Transverse colon (tissue), 4 donors: ENCODE data around the gene ATP6V0C. TPM values are rescaled to one million over a fixed set of nuclear protein-coding genes. Genes with fewer than 3 reads are reported as not detected.
"Not testable (repeated sequence)": the region's sequence is repeated elsewhere in the genome, so short reads cannot be mapped to it uniquely, and the experiment has no call there.

Experiments used
- DNase-seq: peaks from one replicate; pipeline ENCODE4 v3.0.0-alpha.2; 2019
- H3K27ac ChIP-seq, 4 donors: fragments of 200-600 bp; sonication (generic); 2 replicates each; pipeline ENCODE4 v1.5.1; 2016 to 2018; ENCODE audit warnings: inconsistent platforms in 4 of 4
- H3K27me3 ChIP-seq: fragments of 200-600 bp; sonication (generic); 2 replicates; pipeline ENCODE4 v1.5.1; 2017; ENCODE audit warnings: inconsistent platforms
- H3K36me3 ChIP-seq, 4 donors: fragments of 200-600 bp; sonication (generic); 2 replicates each; pipeline ENCODE4 v1.5.1; 2017 to 2019; ENCODE audit warnings: inconsistent platforms in 4 of 4
- H3K4me1 ChIP-seq, 4 donors: fragments of 200-600 bp; sonication (generic); 2 replicates each; pipeline ENCODE4 v1.5.1; 2017 to 2020; ENCODE audit warnings: inconsistent platforms in 4 of 4
- H3K4me3 ChIP-seq, 4 donors: fragments of 200-600 bp; sonication (generic); 1 replicate in 1 of 4; 2 replicates in 3 of 4; pipeline versions ENCODE4 v1.5.1 to v1.6.1; 2017 to 2019; ENCODE audit warnings: inconsistent platforms in 4 of 4
- H3K9me3 ChIP-seq, 2 donors: fragments of 200-600 bp; sonication (generic); 2 replicates each; pipeline ENCODE4 v1.5.1; 2017 to 2019; ENCODE audit warnings: inconsistent platforms in 2 of 2
- CTCF ChIP-seq, 5 experiments: fragments of 200-600 bp in 3 of 5; fragments of 450-650 bp in 2 of 5; sonication (generic) in 3 of 5; IDR thresholded peaks; 1 replicate in 2 of 5; 2 replicates in 3 of 5; pipeline ENCODE4 v1.5.1; 2016 to 2017; ENCODE audit warnings: antibody characterized with exemption in 5 of 5, inconsistent platforms in 3 of 5, mild to moderate bottlenecking in 2 of 5, moderate library complexity in 1 of 5
- EP300 ChIP-seq: sonication (generic); formaldehyde crosslinking; IDR thresholded peaks from one replicate; pipeline ENCODE4 v1.6.1; 2017; ENCODE audit warnings: antibody characterized with exemption, low read depth
- POLR2A ChIP-seq: fragments of 450-650 bp; IDR thresholded peaks from one replicate; pipeline ENCODE4 v1.6.1; 2016; ENCODE audit warnings: antibody characterized with exemption, mild to moderate bottlenecking, moderate library complexity
- POLR2AphosphoS5 ChIP-seq, 3 donors: sonication (generic); formaldehyde crosslinking; IDR thresholded peaks; one replicate each; pipeline ENCODE4 v1.6.1; 2016; ENCODE audit warnings: antibody characterized with exemption in 3 of 3
- WGBS, 2 donors: methylation state at CpG; one replicate each; pipeline ENCODE4 v1.1.5; 2018; ENCODE audit warnings: low coverage in 1 of 2; 5-methylcytosine and 5-hydroxymethylcytosine counted together
- in situ Hi-C, 4 donors: fragments of 200-750 bp; cut with MboI; loops; one replicate each; pipeline versions ENCODE4 v1.15.0 to v1.15.1; 2017; ENCODE audit warnings: low sequenced_read_pairs in 3 of 4, low pct_ligation_motif_present in 1 of 4, low pct_unique_long_range_greater_than_20kb in 1 of 4
- intact Hi-C: fragments of 100-400 bp; cut with DNase I; formaldehyde crosslinking; loops from one replicate; pipeline ENCODE4 v1.15.1; 2023; ENCODE audit warnings: low total_unique reads
- total RNA-seq, 4 donors: library from RNA; depleted of rRNA; stranded (reverse); fragments of >200 nt; gene quantifications; one replicate each; pipeline ENCODE4 v1.1.0, GENCODE V29; 2016

Gene ATP6V0C
- total RNA-seq, 4 donors from 2014 or later: 101 to 237 (median 135) TPM

DNA sequence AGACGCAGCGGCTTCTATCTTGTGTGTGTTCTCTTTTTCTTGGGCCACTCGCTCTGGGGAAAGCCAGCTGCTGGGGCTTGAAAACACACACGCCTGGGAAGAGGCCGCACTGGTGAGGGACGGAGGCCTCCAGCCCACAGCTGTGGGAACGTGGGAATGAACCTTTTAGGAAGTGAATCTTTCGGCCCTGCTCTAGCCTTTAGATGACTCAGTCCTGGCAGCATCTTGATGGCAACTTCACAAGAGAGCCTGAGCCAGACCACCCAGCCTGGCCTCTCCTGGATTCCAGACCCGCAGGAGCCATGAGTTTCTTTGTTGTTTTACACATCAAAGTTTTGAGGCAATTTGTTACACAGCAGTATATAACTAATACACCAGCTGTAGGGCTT, 21.9 kb downstream of the ATP6V0C start:
- Histone ChIP-seq H3K4me3 (no peak overlapping the region), H3K9me3 (no peaks in the 10 kb centered on the region), H3K27me3 (no peaks in the 10 kb centered on the region), H3K4me1 (peaks cover 22 to 52% (median 41%) of the 10 kb centered on the region in 4 donors), H3K36me3 (no peaks in the 10 kb centered on the region), H3K27ac (peak overlapping the region; percentile 91 to 93 (median 92))
- no peak for TF ChIP-seq EP300
- no peak for TF ChIP-seq POLR2A
- no peak for TF ChIP-seq POLR2AphosphoS5 (IDR thresholded peaks at IDR 0.05)
- TF ChIP-seq CTCF (IDR thresholded peaks at IDR 0.05): no peak
- intact Hi-C loops: no loop called here
- DNase-seq: no peak
- in situ Hi-C loops: no loop called here
- 69 to 81% methylated on average over 2 to 9 of the region's 9 CpGs for WGBS, 2 donors

- Histone ChIP-seq H3K9me3 (no peaks in the 10 kb centered on the region), H3K27me3 (no peaks in the 10 kb centered on the region), H3K36me3 (no peaks in the 10 kb centered on the region), H3K27ac (peak within 1 kb of the TSS; percentile 91 to 93 (median 92)), H3K4me3 (peak within 1 kb of the TSS; percentile 44 to 87 (median 68)), H3K4me1 (peaks cover 21 to 59% (median 48%) of the 10 kb centered on the region in 4 donors)
- TF ChIP-seq CTCF (IDR thresholded peaks at IDR 0.05): no peak
- no peak for TF ChIP-seq EP300
- peak; percentile 39 to 65 (median 42) for TF ChIP-seq POLR2AphosphoS5 (IDR thresholded peaks at IDR 0.05)
- TF ChIP-seq POLR2A: peak; percentile 67
- DNase-seq: peak; percentile 95
- in situ Hi-C loops (no loop called here), intact Hi-C loops (no loop called here)
- 0% methylated on average over 4 to 57 of the region's 126 CpGs for whole genome bisulfite sequencing, 2 donors
These were observed 24.0 kb downstream of the ATP6V0C start, which contains the start of gene PDPK1 for GRCh38 chr16:2537451-2538379. Gene PDPK1 (plus strand): TSS chr16:2538021. CDS start chr16:2538113, 92 bp downstream.

DNA sequence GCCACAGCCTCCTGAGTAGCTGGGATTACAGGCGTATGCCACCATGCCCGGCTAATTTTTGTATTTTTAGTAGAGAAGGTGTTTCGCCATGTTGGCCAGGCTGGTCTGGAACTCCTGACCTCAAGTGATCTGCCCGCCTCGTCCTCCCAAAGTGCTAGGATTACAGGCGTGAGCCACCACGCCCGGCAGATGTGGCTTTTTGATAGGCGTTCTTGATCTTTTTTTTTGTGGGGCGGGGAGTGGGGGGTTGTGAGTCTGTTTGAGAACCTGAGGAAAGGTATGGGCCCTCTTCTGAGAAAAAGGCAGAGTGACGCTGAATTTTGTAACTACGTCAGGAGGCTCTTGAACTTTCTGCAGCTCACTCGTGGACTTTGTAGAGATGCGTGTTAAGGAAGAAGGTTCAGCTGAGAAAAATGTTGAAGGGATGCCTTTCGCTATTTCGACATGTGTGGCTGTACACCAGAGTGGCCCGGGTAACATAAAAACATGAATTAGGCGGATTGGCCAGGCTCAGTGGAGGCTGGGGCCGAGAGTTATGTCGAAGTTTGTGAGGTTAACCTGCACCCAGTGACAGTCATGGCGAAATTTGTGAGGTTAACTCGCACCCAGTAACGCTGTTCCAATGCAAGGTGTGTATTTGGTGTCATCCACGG, 25.6 kb downstream of the ATP6V0C start:
- H3K4me1 ChIP-seq: peaks cover 21 to 50% (median 46%) of the 10 kb centered on the region in 4 donors
- H3K9me3 ChIP-seq, H3K27me3 ChIP-seq, DNase-seq, in situ Hi-C loops, intact Hi-C loops, H3K36me3 ChIP-seq: not testable (repeated sequence)
- 80 to 81% methylated on average over 13 to 24 of the region's 24 CpGs for WGBS, 2 donors
- peak overlapping the region in 3 of 4 donors; percentile 66 to 87 (median 70) for H3K4me3 ChIP-seq
- H3K27ac ChIP-seq: peak overlapping the region in 2 of 4 donors; percentile 6 to 21

GRCh38 chr16:2539845-2540458, 26.2 kb downstream of the ATP6V0C start:
- peaks cover 21 to 50% (median 46%) of the 10 kb centered on the region in 4 donors for H3K4me1 ChIP-seq
- WGBS, 2 donors: 43% methylated on average over 12 of the region's 14 CpGs; no CpG with 5 or more reads in 1 of the 2 donors
- intact Hi-C loops, H3K27ac ChIP-seq, DNase-seq, H3K9me3 ChIP-seq, H3K4me3 ChIP-seq, in situ Hi-C loops, H3K36me3 ChIP-seq, H3K27me3 ChIP-seq: not testable (repeated sequence)
- peak; percentile 16 to 45 (median 29) for TF ChIP-seq CTCF (IDR thresholded peaks at IDR 0.05)

DNA sequence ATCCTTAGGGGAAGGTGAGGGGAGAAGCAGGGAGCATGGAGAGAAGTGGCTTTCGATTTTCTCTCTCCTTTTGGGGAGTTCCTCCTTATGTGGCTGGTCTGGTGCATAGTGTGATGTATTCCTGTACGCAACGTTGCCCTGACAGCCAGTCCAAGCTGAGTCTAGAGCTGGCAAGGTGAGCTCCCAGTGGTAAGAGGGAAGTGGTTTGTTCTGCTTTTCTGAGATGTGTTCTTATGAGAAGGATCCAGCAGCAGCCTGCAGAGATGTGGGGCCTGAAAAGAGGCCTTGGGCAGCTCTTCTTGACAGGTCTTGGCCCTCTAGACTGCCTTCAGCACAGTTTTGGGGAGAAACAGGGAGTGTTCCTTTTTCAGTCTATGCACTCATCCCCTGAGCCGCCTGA, 27.2 kb downstream of the ATP6V0C start:
- H3K36me3 ChIP-seq, in situ Hi-C loops, DNase-seq, H3K4me3 ChIP-seq, intact Hi-C loops, H3K9me3 ChIP-seq, H3K27me3 ChIP-seq: not testable (repeated sequence)
- peaks cover 21 to 53% (median 47%) of the 10 kb centered on the region in 4 donors for H3K4me1 ChIP-seq
- 47% methylated on average over 4 of the region's 4 CpGs; no CpG with 5 or more reads in 1 of the 2 donors for WGBS, 2 donors
- H3K27ac ChIP-seq: peak overlapping the region in 2 of 4 donors; percentile 24 to 33

GRCh38 chr16:2541409-2541808, 27.7 kb downstream of the ATP6V0C start:
- DNase-seq, H3K4me3 ChIP-seq, in situ Hi-C loops, intact Hi-C loops, H3K27me3 ChIP-seq, H3K36me3 ChIP-seq, H3K9me3 ChIP-seq: not testable (repeated sequence)
- H3K27ac ChIP-seq: peak overlapping the region in 2 of 4 donors; percentile 24 to 33
- H3K4me1 ChIP-seq: peaks cover 21 to 51% (median 44%) of the 10 kb centered on the region in 4 donors
- WGBS, 2 donors: 37% methylated on average over 6 of the region's 6 CpGs; no CpG with 5 or more reads in 1 of the 2 donors

- H3K9me3 ChIP-seq, H3K27me3 ChIP-seq, intact Hi-C loops, H3K36me3 ChIP-seq, in situ Hi-C loops, DNase-seq, H3K4me3 ChIP-seq, H3K27ac ChIP-seq: not testable (repeated sequence)
- H3K4me1 ChIP-seq: peaks cover 21 to 41% (median 36%) of the 10 kb centered on the region in 4 donors
- WGBS, 2 donors: 82 to 94% methylated on average over 8 to 14 of the region's 14 CpGs
These were observed 30.0 kb downstream of the ATP6V0C start for GRCh38 chr16:2543771-2544170.
